Left ventricle myocardium inferior (tissue), 1 donor: ENCODE data around the gene PLA2G5. TPM values are rescaled to one million over a fixed set of nuclear protein-coding genes. Genes with fewer than 3 reads are reported as not detected.

Experiments used
- DNase-seq: peaks from one replicate; pipeline ENCODE4 v3.0.0-alpha.2; 2020
- H3K27ac ChIP-seq: fragments of 200-600 bp; replicated peaks from 2 replicates; pipeline ENCODE4 v1.8.0; 2021
- H3K27me3 ChIP-seq: fragments of 200-600 bp; 2 replicates; pipeline ENCODE4 v1.8.0; 2021; ENCODE audit warnings: low read depth
- H3K36me3 ChIP-seq: fragments of 200-600 bp; 2 replicates; pipeline ENCODE4 v1.8.0; 2021
- H3K4me1 ChIP-seq: fragments of 200-600 bp; 2 replicates; pipeline ENCODE4 v1.8.0; 2021
- H3K4me3 ChIP-seq: fragments of 200-600 bp; 2 replicates; pipeline ENCODE4 v1.8.0; 2021; ENCODE audit warnings: mild to moderate bottlenecking, moderate library complexity
- H3K9me3 ChIP-seq: fragments of 200-600 bp; replicated peaks from 2 replicates; pipeline ENCODE4 v1.8.0; 2021
- CTCF ChIP-seq: fragments of 200-600 bp; IDR thresholded peaks from 2 replicates; pipeline ENCODE4 v1.8.0; 2021; ENCODE audit warnings: antibody characterized with exemption, mild to moderate bottlenecking, borderline replicate concordance
- intact Hi-C: fragments of 100-400 bp; cut with micrococcal nuclease; formaldehyde crosslinking; loops from one replicate; pipeline ENCODE4 v1.11.0; 2022
- total RNA-seq: library from RNA; stranded (reverse); fragmentation: NEBNext Ultra II Directional; extraction: Animal tissue kit (Norgen Biotek cat#: 25700); gene quantifications from one replicate; pipeline ENCODE4 v1.2.1, GENCODE V29; 2021
- donor health status: DM: no; HTN: yes; CAD: no; lungs with severe emphysema.

The PLA2G5 gene
- total RNA-seq, 1 donor from 2014 or later, result 51.4 TPM

DNA sequence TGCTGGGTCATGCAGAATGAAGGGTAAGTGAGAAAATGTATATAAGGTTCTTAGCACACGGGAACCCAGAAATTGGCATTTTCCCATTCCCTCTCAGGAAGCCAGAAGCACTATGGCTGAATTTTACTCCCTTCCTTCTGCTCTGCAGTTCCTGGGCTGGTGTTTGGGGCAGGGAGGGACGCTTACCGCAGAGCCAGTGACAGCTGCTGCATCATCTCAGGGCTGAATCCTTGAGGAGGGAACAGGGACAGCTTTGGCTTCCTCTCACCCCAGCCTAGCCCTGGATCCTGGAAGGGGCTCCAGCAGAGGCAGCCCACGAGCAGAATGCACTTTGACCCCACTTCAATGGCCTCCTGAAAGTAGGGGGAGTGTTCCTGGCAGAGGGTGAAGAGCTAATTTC, 37.4 kb downstream of the PLA2G5 start:
- no peak for TF ChIP-seq CTCF
- Histone ChIP-seq H3K4me3 (no peak overlapping the region), H3K27ac (no peak overlapping the region), H3K9me3 (no peaks in the 10 kb centered on the region), H3K4me1 (peaks cover 6% of the 10 kb centered on the region), H3K27me3 (peaks cover 26% of the 10 kb centered on the region), H3K36me3 (no peaks in the 10 kb centered on the region)
- intact Hi-C loops, result no loop called here
- no peak for DNase-seq

- no peaks in the 10 kb centered on the region for H3K36me3 ChIP-seq
- no peak overlapping the region for H3K4me3 ChIP-seq
- no peak for TF ChIP-seq CTCF
- peaks cover 6% of the 10 kb centered on the region for H3K4me1 ChIP-seq
- intact Hi-C loops, result no loop called here
- no peak overlapping the region for H3K27ac ChIP-seq
- peaks cover 30% of the 10 kb centered on the region for H3K27me3 ChIP-seq
- no peak for DNase-seq
- no peaks in the 10 kb centered on the region for H3K9me3 ChIP-seq
These were observed 37.8 kb downstream of the PLA2G5 start for GRCh38 chr1:20107796-20108195.

- H3K4me3 ChIP-seq, result no peak overlapping the region
- H3K27ac ChIP-seq, result no peak overlapping the region
- intact Hi-C loops, result no loop called here
These were observed 38.6 kb downstream of the PLA2G5 start for GRCh38 chr1:20108366-20109123.

GRCh38 chr1:20109223-20109856, 39.3 kb downstream of the PLA2G5 start:
- Histone ChIP-seq H3K4me1 (peaks cover 6% of the 10 kb centered on the region), H3K27me3 (peaks cover 44% of the 10 kb centered on the region), H3K4me3 (no peak overlapping the region), H3K9me3 (no peaks in the 10 kb centered on the region), H3K27ac (no peak overlapping the region), H3K36me3 (no peaks in the 10 kb centered on the region)
- intact Hi-C loops, result no loop called here
- DNase-seq, result no peak
- no peak for TF ChIP-seq CTCF

More at GRCh38 chr1:20108366-20109123, 38.6 kb downstream of the PLA2G5 start:
- Histone ChIP-seq H3K4me1 (peaks cover 6% of the 10 kb centered on the region), H3K36me3 (no peaks in the 10 kb centered on the region), H3K9me3 (no peaks in the 10 kb centered on the region), H3K27me3 (peaks cover 38% of the 10 kb centered on the region)
- DNase-seq, result no peak
- TF ChIP-seq CTCF, result no peak

- DNase-seq, result no peak
- Histone ChIP-seq H3K4me3 (no peak overlapping the region), H3K4me1 (peaks cover 6% of the 10 kb centered on the region), H3K36me3 (no peaks in the 10 kb centered on the region), H3K27ac (no peak overlapping the region), H3K27me3 (peaks cover 50% of the 10 kb centered on the region), H3K9me3 (no peaks in the 10 kb centered on the region)
- no peak for TF ChIP-seq CTCF
- intact Hi-C loops, result no loop called here
These were observed 40.7 kb downstream of the PLA2G5 start for GRCh38 chr1:20110679-20111078.
